Astrocyte (in vitro differentiated cells and primary cell): ENCODE data around the gene MAIP1. TPM values are rescaled to one million over a fixed set of nuclear protein-coding genes. Genes with fewer than 3 reads are reported as not detected.
"Not testable (repeated sequence)": the region's sequence is repeated elsewhere in the genome, so short reads cannot be mapped to it uniquely, and the experiment has no call there.

Experiments
- DNase-seq: peaks from one replicate; pipeline ENCODE4 v3.0.0-alpha.2; 2010; ENCODE audit warnings: low read depth
- FAIRE-seq: peaks from 2 replicates; lab custom pipeline; 2011; peaks lifted over from hg19 to GRCh38; lab: Jason Lieb, UNC
- H2AFZ ChIP-seq: 2 replicates; pipeline ENCODE4 v1.6.0; 2012; ENCODE audit warnings: low read depth, low read length, inconsistent platforms
- H3K27ac ChIP-seq: 2 replicates; pipeline ENCODE4 v1.5.1; 2011; ENCODE audit warnings: low read depth, low read length, inconsistent platforms
- H3K27me3 ChIP-seq: 2 replicates; pipeline ENCODE4 v1.6.0; 2011; ENCODE audit warnings: low read length, inconsistent platforms; ENCODE audit not compliant: insufficient read depth
- H3K36me3 ChIP-seq: 2 replicates; pipeline ENCODE4 v1.5.1; 2011; ENCODE audit warnings: low read length, inconsistent platforms; ENCODE audit not compliant: insufficient read depth
- H3K4me1 ChIP-seq: 2 replicates; pipeline ENCODE4 v1.5.1; 2011; ENCODE audit warnings: low read length, inconsistent platforms; ENCODE audit not compliant: insufficient read depth
- H3K4me2 ChIP-seq: 2 replicates; pipeline ENCODE4 v1.6.0; 2012; ENCODE audit warnings: low read length, inconsistent platforms
- H3K4me3 ChIP-seq: 2 replicates; pipeline ENCODE4 v1.5.1; 2011; ENCODE audit warnings: low read depth, mild to moderate bottlenecking, low read length, inconsistent platforms; ENCODE audit not compliant: insufficient read depth
- H3K79me2 ChIP-seq: 2 replicates; pipeline ENCODE4 v1.6.0; 2012; ENCODE audit warnings: mild to moderate bottlenecking, low read length, inconsistent platforms; ENCODE audit not compliant: insufficient read depth
- H3K9ac ChIP-seq: 2 replicates; pipeline ENCODE4 v1.6.0; 2012; ENCODE audit warnings: mild to moderate bottlenecking, low read length, inconsistent platforms
- H3K9me3 ChIP-seq: 2 replicates; pipeline ENCODE4 v1.5.1; 2012; ENCODE audit warnings: low read depth, mild to moderate bottlenecking, low read length, inconsistent platforms; ENCODE audit not compliant: insufficient read depth
- H4K20me1 ChIP-seq: 2 replicates; pipeline ENCODE4 v1.6.0; 2012; ENCODE audit warnings: low read length, inconsistent platforms; ENCODE audit not compliant: insufficient read depth
- H3K27ac Mint-ChIP-seq: one replicate; pipeline ENCODE4 v1.8.0; 2021; ENCODE audit warnings: mild to moderate bottlenecking, mixed read lengths; ENCODE audit not compliant: unreplicated experiment
- H3K27me3 Mint-ChIP-seq: one replicate; pipeline ENCODE4 v1.8.0; 2021; ENCODE audit warnings: low read depth, mixed read lengths; ENCODE audit not compliant: unreplicated experiment
- H3K36me3 Mint-ChIP-seq: one replicate; pipeline ENCODE4 v1.8.0; 2021; ENCODE audit warnings: low read depth, mixed read lengths; ENCODE audit not compliant: unreplicated experiment
- H3K4me1 Mint-ChIP-seq: one replicate; pipeline ENCODE4 v1.8.0; 2021; ENCODE audit warnings: low read depth, mixed read lengths; ENCODE audit not compliant: unreplicated experiment
- H3K4me3 Mint-ChIP-seq: one replicate; pipeline ENCODE4 v1.8.0; 2021; ENCODE audit warnings: mild to moderate bottlenecking, moderate library complexity, mixed read lengths; ENCODE audit not compliant: unreplicated experiment
- H3K9me3 Mint-ChIP-seq: one replicate; pipeline ENCODE4 v1.8.0; 2021; ENCODE audit warnings: mild to moderate bottlenecking, mixed read lengths; ENCODE audit not compliant: unreplicated experiment
- CTCF ChIP-seq: IDR thresholded peaks from 2 replicates; pipeline ENCODE4 v1.5.1; 2011; ENCODE audit warnings: low read depth, mild to moderate bottlenecking, inconsistent platforms, low read length, moderate library complexity; ENCODE audit not compliant: insufficient read depth
- EZH2 ChIP-seq: IDR thresholded peaks from 2 replicates; pipeline ENCODE4 v1.6.1; 2012; ENCODE audit warnings: mild to moderate bottlenecking, low read length, inconsistent platforms; ENCODE audit not compliant: insufficient read depth
- total RNA-seq: library from RNA; stranded (reverse); gene quantifications from 2 replicates; pipeline ENCODE4 v1.2.1, GENCODE V29; 2021

MAIP1 gene
- total RNA-seq, 1 donor from 2014 or later: 24.4 TPM

DNA sequence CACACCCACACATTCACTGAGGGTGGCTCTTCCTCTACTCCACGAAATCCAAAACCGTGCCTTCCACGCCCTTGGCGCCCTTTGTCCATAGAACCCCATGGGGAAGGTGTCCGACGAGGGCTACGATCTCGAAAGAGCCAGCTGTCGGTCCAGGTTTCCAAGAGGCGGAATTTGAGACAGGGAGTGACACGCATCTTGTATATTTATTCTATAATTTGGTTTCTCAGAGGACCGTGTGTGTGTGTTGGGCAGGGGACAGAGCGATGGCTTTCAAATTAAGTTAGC, 43.6 kb upstream of the MAIP1 start:
- TF ChIP-seq EZH2 (no peak), CTCF (no peak)
- Histone ChIP-seq H3K4me3 (peak overlapping the region; percentile 97), H3K4me2 (peak overlapping the region; percentile 88), H3K4me1 (peaks cover 8% of the 10 kb centered on the region), H3K27ac (peak overlapping the region; percentile 96), H3K79me2 (peaks cover 51% of the 10 kb centered on the region), H4K20me1 (peaks cover 28% of the 10 kb centered on the region), H3K36me3 (no peaks in the 10 kb centered on the region), H3K27me3 (no peaks in the 10 kb centered on the region), H3K9ac (peak overlapping the region; percentile 96), H2AFZ (peak overlapping the region; percentile 94), H3K9me3 (peaks cover 2% of the 10 kb centered on the region)
- peak overlapping the region; percentile 100 for H3K4me3 Mint-ChIP-seq
- H3K9me3 Mint-ChIP-seq: peaks cover 6% of the 10 kb centered on the region
- FAIRE-seq (no peak), DNase-seq (no peak)
- H3K4me1 Mint-ChIP-seq: peaks cover 12% of the 10 kb centered on the region
- peak overlapping the region; percentile 96 for H3K27ac Mint-ChIP-seq
- no peaks in the 10 kb centered on the region for H3K27me3 Mint-ChIP-seq
- peaks cover 10% of the 10 kb centered on the region for H3K36me3 Mint-ChIP-seq

- H3K27ac Mint-ChIP-seq, H3K36me3 ChIP-seq, H3K4me1 ChIP-seq, FAIRE-seq, H3K27ac ChIP-seq, H3K9me3 ChIP-seq, H2AFZ ChIP-seq, DNase-seq, H3K27me3 ChIP-seq, H3K27me3 Mint-ChIP-seq: not testable (repeated sequence)
- H3K36me3 Mint-ChIP-seq: peaks cover 18% of the 10 kb centered on the region
- peaks cover 13% of the 10 kb centered on the region for H3K9me3 Mint-ChIP-seq
- H3K79me2 ChIP-seq: peaks cover 59% of the 10 kb centered on the region
- H4K20me1 ChIP-seq: peaks cover 28% of the 10 kb centered on the region
- H3K4me3 Mint-ChIP-seq: peak overlapping the region; percentile 100
- H3K4me1 Mint-ChIP-seq: peaks cover 12% of the 10 kb centered on the region
- peak overlapping the region; percentile 96 for H3K9ac ChIP-seq
- peak overlapping the region; percentile 97 for H3K4me3 ChIP-seq
- H3K4me2 ChIP-seq: peak overlapping the region; percentile 88
Measured at GRCh38 chr2:199912553-199913114, 42.7 kb upstream of the MAIP1 start.

GRCh38 chr2:199914372-199914958, 40.9 kb upstream of the MAIP1 start:
- no peak overlapping the region for H2AFZ ChIP-seq
- H3K27me3 Mint-ChIP-seq: no peaks in the 10 kb centered on the region
- H3K9me3 Mint-ChIP-seq: peaks cover 13% of the 10 kb centered on the region
- no peak for TF ChIP-seq CTCF
- TF ChIP-seq EZH2: no peak
- peaks cover 3% of the 10 kb centered on the region for H3K36me3 ChIP-seq
- peaks cover 25% of the 10 kb centered on the region for H3K36me3 Mint-ChIP-seq
- H3K9me3 ChIP-seq: peaks cover 6% of the 10 kb centered on the region
- H3K9ac ChIP-seq: no peak overlapping the region
- no peak for FAIRE-seq
- H3K4me3 ChIP-seq: no peak overlapping the region
- no peak overlapping the region for H3K27ac ChIP-seq
- H3K4me3 Mint-ChIP-seq: peak overlapping the region; percentile 9
- peaks cover 35% of the 10 kb centered on the region for H4K20me1 ChIP-seq
- no peak for DNase-seq
- peaks cover 75% of the 10 kb centered on the region for H3K79me2 ChIP-seq
- peaks cover 12% of the 10 kb centered on the region for H3K4me1 Mint-ChIP-seq
- no peaks in the 10 kb centered on the region for H3K27me3 ChIP-seq
- peaks cover 8% of the 10 kb centered on the region for H3K4me1 ChIP-seq
- H3K27ac Mint-ChIP-seq: no peak overlapping the region
- peak overlapping the region; percentile 48 for H3K4me2 ChIP-seq
